Fibroblast of skin of left biceps (primary cell): ENCODE data around the gene CTIF.

Experiments used
- DNase-seq, 2 experiments: peaks; one replicate each; pipeline ENCODE4 v3.0.0-alpha.2; 2013; ENCODE audit warnings: low read depth in 2 of 2

The CTIF gene

DNA sequence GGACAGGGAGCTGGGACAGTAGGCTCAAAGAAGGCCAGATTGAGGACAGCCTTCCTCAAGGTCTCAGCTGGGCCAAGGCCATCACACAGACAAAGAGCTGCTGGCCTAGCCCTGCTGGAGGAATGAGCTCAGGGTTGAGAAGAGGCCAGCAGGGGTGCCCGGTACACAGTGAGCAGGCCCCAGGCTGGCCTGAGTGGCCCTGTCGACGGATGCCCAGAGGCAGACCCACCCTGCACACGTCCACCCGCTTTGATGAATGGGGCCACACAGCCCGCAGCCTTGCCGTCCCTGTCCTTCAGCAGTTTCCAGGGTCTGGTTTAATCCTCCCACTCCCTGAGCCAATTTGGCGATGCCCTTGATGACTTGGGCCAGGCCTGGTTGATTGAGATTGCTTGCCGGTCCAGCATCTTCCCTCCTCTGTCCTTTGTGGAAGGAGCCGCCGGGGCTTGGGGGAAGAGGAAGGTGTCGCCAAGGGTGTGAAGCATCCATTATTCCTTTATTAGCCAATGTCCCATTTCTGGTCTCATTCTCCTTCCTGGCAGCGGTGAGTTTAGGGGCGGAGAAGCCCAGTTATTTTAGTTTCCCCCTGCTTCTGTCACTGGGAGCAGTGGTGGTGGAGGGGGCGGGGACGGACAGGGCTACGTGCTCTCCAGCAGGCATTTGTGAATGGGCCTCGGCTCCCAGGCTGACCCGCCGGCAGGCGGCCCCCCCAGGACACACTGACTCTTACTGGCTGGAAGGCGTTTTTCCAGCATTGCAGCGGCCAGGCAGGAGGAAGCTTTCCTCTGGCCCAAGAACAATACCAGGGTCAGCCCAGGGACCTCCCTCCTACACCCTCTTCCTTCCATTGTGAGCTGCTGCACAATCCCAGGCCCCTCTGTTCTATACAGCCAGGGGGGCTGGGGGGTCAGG is 141.8 kb downstream of the CTIF start:
- DNase-seq, result no peak

DNA sequence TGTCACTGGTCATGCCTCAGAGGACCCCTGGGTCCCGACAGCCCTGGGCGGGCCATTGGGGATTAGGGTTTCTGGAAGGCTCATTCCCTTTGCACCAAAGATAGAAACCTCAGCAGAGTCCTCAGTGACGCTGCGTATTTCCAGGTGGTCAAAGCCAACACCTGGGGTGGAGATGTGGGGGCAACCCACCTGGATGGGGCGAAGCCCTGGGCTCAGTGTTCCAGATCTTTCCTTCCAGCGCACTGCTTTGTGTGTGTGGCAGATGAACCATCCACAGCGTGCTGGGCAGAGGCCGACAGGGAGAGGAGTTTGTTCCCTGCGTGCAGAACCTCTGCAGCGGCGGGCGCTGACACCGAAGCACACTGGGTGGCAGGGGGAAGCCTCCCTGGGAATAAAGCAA is 143.9 kb downstream of the CTIF start:
- DNase-seq, result no peak

DNA sequence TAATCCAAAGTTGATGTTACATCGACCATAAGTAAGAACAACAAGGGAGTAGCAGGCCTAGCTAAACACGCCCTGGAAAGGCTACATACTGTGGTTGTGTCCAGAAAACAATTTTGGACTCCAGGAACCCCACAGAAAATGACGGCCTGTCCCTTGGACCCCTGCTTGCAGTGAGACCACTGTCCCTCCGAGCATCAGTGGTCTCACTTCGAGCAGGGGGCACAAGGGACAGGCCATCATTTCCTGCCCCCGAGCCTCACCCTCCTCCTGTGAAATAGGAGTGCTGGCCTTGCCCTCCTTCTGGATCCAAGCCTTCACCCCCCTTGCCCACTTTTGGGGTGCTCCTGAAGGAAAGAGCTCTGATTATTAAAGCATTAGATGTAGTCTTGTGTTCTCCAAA is 144.4 kb downstream of the CTIF start:
- DNase-seq, result no peak

DNA sequence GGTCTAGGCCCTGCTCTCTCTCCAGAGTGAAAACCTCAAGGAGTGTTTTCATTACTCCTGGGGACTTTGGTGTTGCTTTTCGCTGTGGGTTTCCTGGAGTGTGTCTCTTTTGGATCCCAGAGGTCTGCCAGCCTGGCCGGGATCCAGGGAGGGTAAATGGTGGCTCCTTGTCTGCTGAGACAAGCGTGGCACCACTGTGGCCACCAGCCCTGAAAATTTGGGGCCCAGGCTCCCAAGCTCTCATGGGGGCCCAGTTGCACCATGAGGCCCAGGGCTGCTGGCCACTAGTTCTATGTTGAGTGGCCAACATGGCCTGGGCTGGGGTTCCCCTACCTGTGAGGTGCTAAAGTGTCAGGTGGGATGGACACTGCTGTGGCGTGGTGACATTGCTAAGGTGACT is 144.8 kb downstream of the CTIF start:
- DNase-seq, result no peak

DNA sequence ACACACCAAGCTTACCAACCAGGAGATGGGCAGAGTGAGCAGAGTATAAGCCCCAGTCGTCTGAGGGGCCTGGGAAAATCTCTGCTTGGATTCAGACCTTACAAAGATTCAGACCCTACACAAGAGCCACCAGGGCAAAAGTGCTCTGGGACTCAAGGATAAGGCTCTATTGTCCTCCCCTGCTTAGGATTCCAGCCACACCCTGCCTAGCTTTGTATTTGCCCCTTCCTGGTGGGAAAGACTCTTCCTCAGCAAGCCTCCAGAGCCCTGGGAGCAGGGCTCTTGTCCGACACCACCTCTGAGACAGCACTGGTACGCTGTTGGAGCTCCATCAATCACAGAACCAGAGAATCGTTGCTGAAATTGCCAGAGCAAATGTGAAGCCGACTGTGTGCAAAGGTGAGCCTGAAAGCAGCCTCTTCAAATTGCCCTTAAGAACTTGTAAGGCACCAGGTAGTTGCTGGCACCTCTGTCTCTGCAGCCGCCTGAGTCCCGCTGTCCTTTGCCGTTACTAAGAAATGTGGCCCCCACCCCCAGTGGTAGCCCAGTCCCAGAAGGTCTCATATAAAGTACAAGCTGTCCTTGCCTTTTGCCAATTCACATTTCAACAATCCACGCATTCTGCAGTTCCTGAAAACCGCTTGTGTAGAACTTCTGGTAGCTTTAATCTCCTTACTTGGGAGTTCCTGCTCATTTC is 148.7 kb downstream of the CTIF start:
- DNase-seq, result no peak

DNA sequence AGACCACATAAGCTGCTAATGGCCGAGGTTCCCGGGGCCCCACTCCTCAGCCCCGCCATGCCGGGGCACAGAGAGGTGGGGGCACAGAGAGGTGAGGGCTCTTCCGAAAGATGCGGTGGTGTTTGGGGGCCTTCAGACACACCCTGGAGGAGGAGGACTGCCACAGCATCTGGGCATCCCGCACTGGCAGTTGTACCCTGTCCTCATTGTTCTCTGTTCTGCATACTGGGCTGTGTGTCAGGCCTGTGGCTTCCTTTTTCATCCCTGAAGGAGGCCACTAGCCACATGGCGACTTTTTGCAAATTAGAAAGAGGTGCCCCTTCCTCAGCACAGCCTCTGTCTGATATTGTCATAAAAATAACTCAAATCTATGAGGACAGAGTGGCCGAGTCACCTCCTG is 150.1 kb downstream of the CTIF start:
- DNase-seq, result no peak

- no peak for DNase-seq
Observed at GRCh38 chr18:48689548-48689947, 150.7 kb downstream of the CTIF start.

DNA sequence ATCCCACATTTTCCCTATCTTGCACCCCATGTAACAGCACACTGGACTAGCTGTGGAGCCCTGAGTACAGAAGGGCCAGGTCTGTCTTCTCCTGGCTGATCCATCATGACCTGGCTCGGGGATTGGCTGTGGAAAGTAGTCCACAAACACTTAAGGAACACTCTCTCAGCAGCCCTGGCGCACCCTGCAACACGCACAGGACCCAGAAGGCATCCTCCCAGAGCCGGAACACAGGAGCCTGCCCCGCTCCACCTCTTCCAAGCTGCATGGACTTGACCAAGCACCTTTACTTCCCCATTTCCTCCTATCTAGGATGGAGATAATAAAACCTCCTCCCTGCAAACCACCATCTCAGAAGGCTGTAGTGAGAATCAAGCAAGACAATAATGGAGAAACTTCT is 151.7 kb downstream of the CTIF start:
- DNase-seq, result no peak

- DNase-seq, result no peak
Observed at GRCh38 chr18:48693006-48693405, 154.2 kb downstream of the CTIF start.

DNA sequence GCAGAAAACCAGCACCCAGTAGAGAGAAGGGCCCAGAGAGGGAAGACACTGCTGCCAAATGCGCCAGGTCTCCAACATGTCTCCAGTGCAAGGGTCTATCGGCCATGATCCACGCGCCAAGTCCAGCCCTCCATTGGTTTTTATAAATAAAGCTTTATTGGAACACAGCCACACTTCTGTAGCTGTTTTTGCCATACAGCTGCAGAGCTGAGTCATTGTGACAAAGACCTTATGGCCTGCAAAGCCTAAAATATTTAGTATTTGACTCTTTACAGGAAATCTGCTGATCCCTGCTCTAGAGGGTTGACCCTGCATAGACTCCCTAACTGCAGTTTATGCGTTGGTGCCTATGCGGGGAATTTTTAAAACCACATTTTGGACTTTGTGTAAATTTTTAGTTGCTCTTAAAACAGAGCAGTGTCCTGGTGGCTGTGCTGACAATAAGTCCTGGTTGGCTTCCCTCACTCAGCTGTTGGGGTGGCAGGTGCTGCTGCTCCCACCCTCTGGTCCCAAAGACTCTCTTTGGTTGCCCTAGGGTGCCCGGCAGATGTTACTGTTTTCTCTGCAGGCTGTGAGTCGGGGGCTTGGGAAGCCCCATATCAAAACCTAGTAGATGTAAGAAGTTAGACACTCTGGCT is 154.9 kb downstream of the CTIF start:
- DNase-seq, result no peak

GRCh38 chr18:48694295-48694694 is 155.5 kb downstream of the CTIF start:
- DNase-seq, result no peak

DNA sequence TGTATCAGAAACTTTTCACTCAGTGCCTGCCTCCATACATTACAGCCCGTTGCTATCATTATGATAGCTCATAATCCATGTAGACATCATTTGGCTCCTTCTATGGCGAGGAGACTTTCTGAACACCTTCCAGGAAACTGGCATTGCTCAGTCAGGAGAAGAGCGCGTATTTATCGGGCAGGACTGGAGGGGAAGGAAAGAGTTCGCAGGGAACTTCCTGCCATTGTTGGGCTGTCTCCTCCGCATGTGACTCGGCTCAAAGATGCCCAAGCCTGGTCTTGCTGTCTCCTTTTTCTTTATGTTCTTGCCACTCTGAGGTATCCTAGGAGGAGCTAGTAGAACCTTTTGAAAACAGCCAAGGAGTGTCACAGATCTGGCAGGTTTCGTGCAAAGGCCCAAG is 156.8 kb downstream of the CTIF start:
- no peak for DNase-seq

GRCh38 chr18:48696218-48696617 is 157.4 kb downstream of the CTIF start:
- DNase-seq, result no peak

GRCh38 chr18:48697441-48697840 is 158.6 kb downstream of the CTIF start:
- no peak for DNase-seq

DNA sequence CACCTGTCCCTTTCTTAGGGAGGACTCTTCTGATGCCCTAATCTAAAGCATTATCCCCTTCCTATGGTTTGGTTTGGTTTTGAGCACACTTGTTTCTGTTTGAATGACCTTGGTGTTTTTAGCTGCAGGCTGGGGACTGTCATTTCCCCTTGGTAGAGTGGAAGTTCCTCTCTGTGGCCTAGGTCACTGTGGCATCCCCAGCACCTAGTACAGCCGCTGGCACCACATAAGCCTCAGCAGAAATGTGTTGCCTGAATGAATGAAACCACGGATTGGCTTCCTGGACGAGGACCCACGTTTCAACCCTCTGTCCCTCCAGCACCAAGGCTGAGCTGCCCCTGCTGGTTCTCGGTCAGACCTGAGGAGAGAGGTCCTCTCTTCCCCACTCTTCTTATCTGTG is 159.9 kb downstream of the CTIF start:
- DNase-seq, result no peak

DNA sequence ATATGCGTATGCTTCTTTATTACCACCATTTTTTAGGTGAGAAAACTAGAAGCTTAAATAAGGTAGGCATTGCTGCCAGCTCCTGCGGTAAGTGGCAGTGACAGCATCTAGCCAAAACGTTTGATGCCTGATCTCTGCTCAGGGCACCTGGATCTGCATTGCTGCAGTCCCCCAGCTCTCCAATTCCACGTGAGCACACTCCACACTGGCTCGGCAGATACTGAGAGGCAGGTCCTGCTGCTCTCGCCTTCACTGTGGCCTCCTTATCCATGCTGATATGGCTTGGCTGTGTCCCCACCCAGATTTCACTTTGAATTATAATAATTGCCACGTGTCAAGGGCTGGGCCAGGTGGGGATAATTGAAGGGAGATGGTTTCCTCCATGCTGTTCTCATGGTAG is 160.9 kb downstream of the CTIF start:
- DNase-seq, result no peak

DNA sequence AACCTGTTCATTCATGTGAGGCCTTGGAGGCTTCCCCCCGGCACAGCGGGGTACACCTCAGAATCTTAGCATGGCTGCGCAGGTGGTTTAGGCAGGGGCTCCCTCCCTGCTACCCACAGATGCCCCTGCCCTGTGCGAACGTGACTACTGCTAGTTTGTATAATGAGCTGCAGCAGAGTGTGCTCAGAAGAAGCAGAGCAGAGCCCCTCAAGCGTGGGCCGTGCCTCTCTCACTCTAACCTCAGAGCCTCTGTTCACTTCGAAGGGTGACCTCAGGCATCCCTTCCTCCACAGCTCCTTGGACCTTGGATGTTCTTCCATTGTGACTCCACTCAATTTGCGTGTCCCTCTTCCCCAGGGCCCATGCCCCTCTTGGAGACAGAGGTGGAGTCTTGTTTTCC is 161.6 kb downstream of the CTIF start:
- DNase-seq, result no peak

DNA sequence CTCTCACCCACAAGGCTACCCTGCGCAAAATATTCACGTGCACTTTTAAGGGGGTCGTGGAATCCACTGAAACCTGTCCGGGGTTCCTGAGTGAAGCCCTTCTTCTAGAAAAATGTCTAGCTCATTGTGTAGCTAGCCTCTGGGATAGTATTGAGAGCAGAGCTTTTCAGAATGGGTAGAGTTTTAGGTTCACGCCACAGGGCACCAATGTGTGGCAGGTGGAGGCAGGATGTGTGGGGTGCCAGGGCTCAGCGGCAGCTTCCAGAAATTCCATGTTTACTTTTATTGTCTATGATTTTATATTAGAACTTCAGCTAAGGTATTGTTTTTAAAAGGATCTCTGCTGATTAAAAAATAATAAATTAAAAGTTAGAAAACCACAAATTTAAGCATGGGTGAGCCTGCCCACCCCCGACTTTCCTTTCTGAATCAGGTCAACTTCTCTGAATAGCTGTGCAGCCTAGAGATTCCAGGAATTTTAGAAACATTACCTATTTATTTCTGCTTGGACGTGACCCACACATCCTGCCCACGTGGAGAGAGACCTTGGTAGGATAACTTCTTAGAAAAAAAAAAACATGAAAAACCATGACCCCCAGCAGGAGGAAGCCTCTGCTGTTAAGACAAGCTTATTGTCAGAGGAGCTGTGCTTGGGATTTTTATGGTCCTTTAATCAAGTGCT is 163.7 kb downstream of the CTIF start:
- no peak for DNase-seq

- no peak for DNase-seq
Observed at GRCh38 chr18:48703028-48703386, 164.2 kb downstream of the CTIF start.

DNA sequence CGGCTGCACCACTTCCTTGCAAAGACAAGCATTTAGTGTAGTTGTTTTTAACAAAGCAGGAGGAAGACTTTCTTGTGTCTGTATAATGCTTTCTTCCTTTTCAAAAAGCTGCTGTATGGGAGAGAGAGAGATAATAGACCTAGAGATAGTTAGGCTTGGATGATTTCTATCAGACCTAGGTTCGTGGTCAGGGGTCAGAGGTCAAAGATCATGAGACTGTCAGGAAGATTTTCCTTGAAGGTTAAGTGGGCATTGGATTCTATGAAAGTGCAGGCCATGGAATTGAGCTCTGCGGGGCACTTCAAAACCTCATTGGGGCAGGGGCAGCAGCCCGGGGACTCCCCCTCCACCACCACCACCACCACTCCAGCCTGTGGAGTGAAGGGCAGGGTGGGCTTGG is 164.6 kb downstream of the CTIF start:
- no peak for DNase-seq

DNA sequence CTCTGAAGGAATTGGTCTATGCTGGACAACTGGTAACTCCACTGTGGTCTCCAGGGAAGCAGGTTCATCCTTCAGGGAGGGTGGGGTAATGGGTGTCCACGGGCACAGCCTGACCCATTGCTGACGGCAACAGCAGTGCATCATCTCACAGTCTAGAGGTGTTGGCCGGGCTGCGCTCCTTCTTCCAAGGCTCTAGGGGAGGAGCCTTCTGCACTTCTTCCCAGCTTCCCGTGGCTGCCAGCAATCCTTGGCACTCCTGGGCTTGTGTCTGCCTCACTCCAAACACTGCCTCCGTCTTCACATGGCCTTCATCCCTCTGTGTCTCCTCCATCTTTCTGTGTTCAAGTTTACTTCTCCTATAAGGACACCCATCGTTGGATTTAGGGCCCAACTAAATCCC is 166.2 kb downstream of the CTIF start:
- no peak for DNase-seq

DNA sequence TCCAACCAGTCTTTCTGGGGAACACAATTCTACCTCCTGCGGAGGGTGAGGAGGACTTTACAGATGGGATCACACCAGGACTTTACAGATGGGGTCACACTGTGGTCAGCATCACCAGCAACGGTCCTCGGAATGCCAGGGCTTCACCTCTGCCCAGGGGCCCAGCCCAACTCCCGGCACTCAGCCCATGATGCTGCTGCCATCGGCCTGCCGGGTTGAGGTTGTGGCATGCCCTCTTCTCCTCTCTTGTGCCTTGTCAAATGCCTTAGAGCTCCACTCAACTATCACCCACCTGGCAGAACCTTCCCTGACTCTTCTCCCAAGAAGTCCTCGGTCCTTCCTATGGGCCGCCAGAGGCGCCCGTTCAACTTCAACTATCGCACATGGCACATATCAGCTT is 166.7 kb downstream of the CTIF start:
- DNase-seq, result no peak
